Activated naive CD8-positive, alpha-beta T cell treated with anti-CD3 and anti-CD28 coated beads, Interleukin-2, amount 50 U/mL, for 24 hours (primary cell): ENCODE data around the gene EIF4A3.

Experiments used
- ATAC-seq: fragments of 150-1000 bp; cut with Tn5 transposase; one replicate; pipeline ENCODE4 v1.10.0; 2021
- DNase-seq: peaks from one replicate; pipeline ENCODE4 v3.0.0; 2021
- H3K27ac Mint-ChIP-seq: one replicate; pipeline ENCODE4 v1.8.0; 2021; ENCODE audit warnings: mild to moderate bottlenecking, mixed read lengths
- H3K27me3 Mint-ChIP-seq: one replicate; pipeline ENCODE4 v1.8.0; 2021; ENCODE audit warnings: mixed read lengths
- H3K36me3 Mint-ChIP-seq: one replicate; pipeline ENCODE4 v1.8.0; 2021; ENCODE audit warnings: low read depth, mixed read lengths
- H3K4me1 Mint-ChIP-seq: one replicate; pipeline ENCODE4 v1.8.0; 2021; ENCODE audit warnings: mixed read lengths
- H3K4me3 Mint-ChIP-seq: one replicate; pipeline ENCODE4 v1.8.0; 2021; ENCODE audit warnings: mild to moderate bottlenecking, moderate library complexity, mixed read lengths
- H3K9me3 Mint-ChIP-seq: one replicate; pipeline ENCODE4 v1.8.0; 2021; ENCODE audit warnings: mixed read lengths

The EIF4A3 gene

GRCh38 chr17:80132906-80133625, 13.9 kb downstream of the EIF4A3 start:
- ATAC-seq (no peak), DNase-seq (no peak)
- Mint-ChIP-seq H3K9me3 (no peaks in the 10 kb centered on the region), H3K4me3 (no peak overlapping the region), H3K27ac (peak overlapping the region; percentile 57), H3K36me3 (peaks cover 40% of the 10 kb centered on the region), H3K4me1 (no peaks in the 10 kb centered on the region), H3K27me3 (peaks cover 9% of the 10 kb centered on the region)

- Mint-ChIP-seq H3K4me3 (no peak overlapping the region), H3K9me3 (no peaks in the 10 kb centered on the region), H3K27ac (no peak overlapping the region), H3K36me3 (peaks cover 24% of the 10 kb centered on the region), H3K27me3 (peaks cover 16% of the 10 kb centered on the region), H3K4me1 (no peaks in the 10 kb centered on the region)
- no peak for ATAC-seq
- no peak for DNase-seq
Observed at GRCh38 chr17:80130992-80131391, 15.9 kb downstream of the EIF4A3 start.

DNA sequence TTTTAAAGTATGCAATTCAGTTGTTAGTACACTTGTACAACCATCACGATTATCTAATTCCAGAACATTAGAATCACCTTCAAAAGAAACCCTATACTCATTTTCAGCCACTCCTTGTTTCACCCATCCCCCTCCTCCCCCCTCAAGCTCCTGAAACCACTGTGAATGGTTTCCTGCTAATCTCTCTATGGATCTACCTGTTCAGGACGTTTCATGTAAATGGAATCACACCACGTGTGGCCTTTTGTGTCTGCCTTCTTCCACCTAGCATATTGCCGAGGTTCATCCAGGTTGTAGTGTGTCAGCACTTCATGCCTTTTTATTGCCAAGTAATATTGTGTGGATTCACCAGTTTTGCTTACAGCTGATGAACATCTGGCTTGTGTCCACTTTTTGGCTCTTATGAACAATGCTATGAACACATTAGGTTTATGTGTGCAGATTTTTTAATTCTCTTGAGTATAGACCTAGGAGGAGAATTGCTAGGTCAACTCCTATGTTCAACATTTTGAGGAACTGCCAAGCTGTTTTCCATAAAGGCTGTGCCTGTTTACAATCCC, 17.8 kb downstream of the EIF4A3 start:
- no peak for ATAC-seq
- Mint-ChIP-seq H3K9me3 (no peaks in the 10 kb centered on the region), H3K4me3 (no peak overlapping the region)

DNA sequence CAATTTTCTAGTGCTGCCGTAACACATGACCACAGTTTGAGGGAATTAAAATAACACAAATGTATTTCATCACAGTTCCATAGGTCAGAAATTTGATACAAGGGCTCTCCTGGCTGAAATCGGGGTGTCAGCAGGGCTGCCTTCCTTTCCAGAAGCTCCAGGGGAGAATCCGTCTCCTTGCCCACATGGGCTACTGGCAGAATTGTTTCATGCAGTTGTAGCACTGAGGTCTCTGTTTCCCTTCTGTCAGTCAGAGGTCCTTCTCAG, 20.5 kb downstream of the EIF4A3 start:
- ATAC-seq (no peak), DNase-seq (no peak)
- H3K27me3 Mint-ChIP-seq: peaks cover 21% of the 10 kb centered on the region
- H3K36me3 Mint-ChIP-seq: no peaks in the 10 kb centered on the region
- no peaks in the 10 kb centered on the region for H3K4me1 Mint-ChIP-seq
- no peaks in the 10 kb centered on the region for H3K9me3 Mint-ChIP-seq
- no peak overlapping the region for H3K27ac Mint-ChIP-seq
- H3K4me3 Mint-ChIP-seq: no peak overlapping the region

More for the DNA sequence above, 17.8 kb downstream of the EIF4A3 start:
- H3K36me3 Mint-ChIP-seq: peaks cover 14% of the 10 kb centered on the region
- DNase-seq: no peak
- H3K27me3 Mint-ChIP-seq: peaks cover 21% of the 10 kb centered on the region
- no peak overlapping the region for H3K27ac Mint-ChIP-seq
- no peaks in the 10 kb centered on the region for H3K4me1 Mint-ChIP-seq

GRCh38 chr17:80125656-80126448, 21.1 kb downstream of the EIF4A3 start:
- no peak overlapping the region for H3K27ac Mint-ChIP-seq
- no peaks in the 10 kb centered on the region for H3K9me3 Mint-ChIP-seq
- DNase-seq (no peak), ATAC-seq (no peak)
- no peaks in the 10 kb centered on the region for H3K4me1 Mint-ChIP-seq
- H3K4me3 Mint-ChIP-seq: no peak overlapping the region
- no peaks in the 10 kb centered on the region for H3K36me3 Mint-ChIP-seq
- peaks cover 21% of the 10 kb centered on the region for H3K27me3 Mint-ChIP-seq

DNA sequence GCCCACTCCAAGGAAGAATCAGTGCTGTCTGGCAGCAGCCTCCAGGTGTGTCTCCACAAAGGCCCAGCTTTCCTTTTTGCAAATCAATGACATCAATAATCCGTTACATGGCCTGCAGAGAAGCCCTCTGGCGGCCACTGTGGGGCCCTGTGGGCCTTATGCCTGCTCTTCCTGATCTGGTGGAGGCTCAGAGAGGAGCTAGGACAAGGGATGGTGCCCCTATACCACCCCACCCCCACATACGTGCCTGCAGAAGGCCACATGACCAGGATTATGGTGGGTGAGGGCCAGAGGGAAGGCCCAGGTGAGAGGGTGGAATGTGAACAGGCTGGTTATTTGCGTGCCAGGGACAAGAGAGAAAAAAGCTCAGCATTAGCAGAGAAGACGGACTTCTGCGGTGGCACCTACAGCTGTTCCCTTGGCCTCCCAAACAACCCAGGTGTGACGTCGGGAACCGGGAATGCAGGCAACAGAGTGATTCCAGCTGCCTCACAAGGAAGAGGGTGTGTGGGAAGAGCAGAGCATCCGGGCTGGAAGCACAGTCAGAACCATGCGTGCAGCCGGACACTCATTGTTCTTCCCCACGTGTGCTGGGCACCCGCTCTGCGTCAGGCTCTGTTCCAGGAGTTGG, 22.5 kb downstream of the EIF4A3 start:
- Mint-ChIP-seq H3K36me3 (no peaks in the 10 kb centered on the region), H3K9me3 (no peaks in the 10 kb centered on the region), H3K27me3 (peaks cover 19% of the 10 kb centered on the region), H3K4me3 (no peak overlapping the region), H3K4me1 (no peaks in the 10 kb centered on the region), H3K27ac (no peak overlapping the region)
- ATAC-seq (peak; percentile 36), DNase-seq (no peak)

- Mint-ChIP-seq H3K27ac (no peak overlapping the region), H3K27me3 (peaks cover 17% of the 10 kb centered on the region), H3K36me3 (no peaks in the 10 kb centered on the region), H3K4me1 (no peaks in the 10 kb centered on the region), H3K9me3 (no peaks in the 10 kb centered on the region), H3K4me3 (no peak overlapping the region)
- ATAC-seq (no peak), DNase-seq (no peak)
Observed at GRCh38 chr17:80123791-80124190, 23.1 kb downstream of the EIF4A3 start.

- no peak overlapping the region for H3K27ac Mint-ChIP-seq
Observed at GRCh38 chr17:80122926-80123505, 23.9 kb downstream of the EIF4A3 start.

DNA sequence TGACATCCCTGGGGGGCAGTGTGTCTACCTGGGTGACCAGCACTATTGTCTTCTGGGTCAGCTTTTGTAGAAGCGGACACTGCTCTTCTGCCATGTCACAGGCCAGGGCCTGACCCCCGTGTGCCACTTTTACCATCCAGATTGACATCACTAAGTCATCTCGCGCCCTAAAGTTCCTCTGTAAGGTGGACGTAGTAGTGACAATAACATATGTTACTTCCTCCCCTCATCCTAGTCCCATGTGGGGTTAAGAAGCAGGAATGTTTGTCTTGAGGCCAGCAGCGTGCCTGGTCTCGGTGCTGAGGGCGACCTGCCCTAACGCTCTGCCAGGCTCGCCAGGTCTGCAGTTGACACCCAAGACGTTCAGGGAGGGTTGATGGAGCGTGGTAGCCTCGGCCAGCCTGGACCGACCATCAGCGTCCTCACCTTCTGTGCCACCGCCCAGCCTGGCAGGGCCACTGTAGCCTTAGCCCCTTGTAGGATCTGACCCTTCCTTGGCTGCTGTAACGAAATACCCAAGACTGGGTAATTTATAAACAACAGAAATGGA, 24.8 kb downstream of the EIF4A3 start:
- H3K27me3 Mint-ChIP-seq: peaks cover 10% of the 10 kb centered on the region

More at GRCh38 chr17:80122926-80123505, 23.9 kb downstream of the EIF4A3 start:
- H3K9me3 Mint-ChIP-seq: no peaks in the 10 kb centered on the region
- no peaks in the 10 kb centered on the region for H3K36me3 Mint-ChIP-seq
- H3K4me3 Mint-ChIP-seq: no peak overlapping the region
- H3K4me1 Mint-ChIP-seq: no peaks in the 10 kb centered on the region
- DNase-seq (no peak), ATAC-seq (no peak)
- H3K27me3 Mint-ChIP-seq: peaks cover 11% of the 10 kb centered on the region

DNA sequence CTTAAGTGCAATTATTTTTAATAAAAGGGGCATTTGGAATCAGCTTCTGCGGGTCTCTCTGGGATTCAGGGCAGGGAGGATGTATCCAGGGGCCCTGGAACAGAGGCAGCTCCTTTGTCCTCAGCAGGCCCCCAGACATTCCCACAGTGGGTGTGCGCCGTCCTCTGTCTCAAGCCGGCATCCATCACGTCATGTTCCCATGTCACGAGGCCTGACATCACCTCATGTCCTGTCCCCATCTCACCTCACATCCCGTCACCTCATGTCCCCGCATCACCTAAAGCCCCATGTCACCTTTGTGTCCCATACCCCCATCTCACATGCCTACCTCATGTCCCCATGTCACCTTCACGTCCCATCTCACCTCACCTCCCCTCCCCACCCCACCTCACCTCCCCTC, 27.1 kb downstream of the EIF4A3 start:
- no peak for ATAC-seq
- no peak for DNase-seq
- no peak overlapping the region for H3K27ac Mint-ChIP-seq
- no peaks in the 10 kb centered on the region for H3K9me3 Mint-ChIP-seq
- no peaks in the 10 kb centered on the region for H3K4me1 Mint-ChIP-seq
- no peak overlapping the region for H3K4me3 Mint-ChIP-seq
- H3K36me3 Mint-ChIP-seq: peaks cover 5% of the 10 kb centered on the region
- no peaks in the 10 kb centered on the region for H3K27me3 Mint-ChIP-seq

More for the DNA sequence above, 24.8 kb downstream of the EIF4A3 start:
- ATAC-seq: no peak
- H3K36me3 Mint-ChIP-seq: no peaks in the 10 kb centered on the region
- DNase-seq: no peak
- no peaks in the 10 kb centered on the region for H3K4me1 Mint-ChIP-seq
- no peak overlapping the region for H3K27ac Mint-ChIP-seq
- no peak overlapping the region for H3K4me3 Mint-ChIP-seq
- H3K9me3 Mint-ChIP-seq: no peaks in the 10 kb centered on the region

DNA sequence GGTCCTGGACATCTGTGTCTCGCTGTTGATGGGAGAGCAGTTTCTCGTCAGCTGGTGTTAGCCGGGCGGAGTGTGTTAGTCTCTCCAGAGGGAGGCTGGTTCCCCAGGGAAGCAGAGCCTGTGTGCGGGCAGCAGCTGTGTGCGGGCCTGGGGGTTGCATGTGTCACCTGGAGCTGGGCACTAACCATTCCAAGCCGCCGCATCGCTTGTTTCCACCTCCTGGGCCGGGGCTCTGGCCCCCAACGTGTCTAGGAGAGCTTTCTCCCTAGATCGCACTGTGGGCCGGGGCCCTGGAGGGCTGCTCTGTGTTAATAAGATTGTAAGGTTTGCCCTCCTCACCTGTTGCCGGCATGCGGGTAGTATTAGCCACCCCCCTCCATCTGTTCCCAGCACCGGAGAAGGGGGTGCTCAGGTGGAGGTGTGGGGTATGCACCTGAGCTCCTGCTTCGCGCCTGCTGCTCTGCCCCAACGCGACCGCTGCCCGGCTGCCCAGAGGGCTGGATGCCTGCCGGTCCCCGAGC, 27.6 kb downstream of the EIF4A3 start:
- no peaks in the 10 kb centered on the region for H3K4me1 Mint-ChIP-seq
- H3K9me3 Mint-ChIP-seq: no peaks in the 10 kb centered on the region
- peaks cover 5% of the 10 kb centered on the region for H3K36me3 Mint-ChIP-seq
- H3K4me3 Mint-ChIP-seq: no peak overlapping the region
- ATAC-seq: no peak
- H3K27ac Mint-ChIP-seq: no peak overlapping the region
- H3K27me3 Mint-ChIP-seq: no peaks in the 10 kb centered on the region
- DNase-seq: no peak

DNA sequence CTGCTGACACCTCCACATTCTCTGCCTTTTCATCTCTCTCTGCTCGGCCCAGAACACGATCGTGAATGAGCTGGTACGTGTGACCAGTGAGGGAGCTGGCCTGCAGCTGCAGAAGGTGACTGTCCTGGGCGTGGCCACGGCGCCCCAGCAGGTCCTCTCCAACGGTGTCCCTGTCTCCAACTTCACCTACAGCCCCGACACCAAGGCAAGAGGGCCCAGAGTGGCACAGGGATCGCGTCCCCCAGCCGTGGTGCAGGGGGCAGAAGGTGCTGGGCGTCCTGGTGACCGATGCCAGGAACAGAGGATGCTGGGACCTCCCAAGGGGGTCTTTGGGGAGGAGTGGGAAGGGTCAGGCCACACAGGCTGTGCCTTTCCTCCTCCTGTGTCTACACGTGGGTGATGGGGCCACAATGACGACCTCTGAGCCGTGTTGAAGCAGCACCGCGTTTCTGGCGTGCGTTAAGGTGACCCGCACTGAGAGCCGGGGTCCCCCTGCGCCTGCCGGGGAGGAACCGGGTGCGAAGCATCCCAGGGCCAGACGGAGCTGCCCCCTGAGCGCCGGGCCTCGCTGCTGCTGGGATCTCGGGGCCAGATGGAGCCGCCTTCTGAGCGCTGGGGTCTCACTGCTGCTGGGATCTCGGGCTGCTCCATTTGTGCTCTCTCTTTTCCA, 28.2 kb downstream of the EIF4A3 start:
- Mint-ChIP-seq H3K27ac (no peak overlapping the region), H3K36me3 (peaks cover 5% of the 10 kb centered on the region), H3K27me3 (no peaks in the 10 kb centered on the region), H3K9me3 (no peaks in the 10 kb centered on the region), H3K4me3 (no peak overlapping the region), H3K4me1 (no peaks in the 10 kb centered on the region)
- DNase-seq (no peak), ATAC-seq (no peak)

GRCh38 chr17:80117491-80118401, 29.2 kb downstream of the EIF4A3 start:
- H3K27ac Mint-ChIP-seq: no peak overlapping the region
- ATAC-seq (no peak), DNase-seq (no peak)

More at GRCh38 chr17:80117491-80118401, 29.2 kb downstream of the EIF4A3 start:
- no peaks in the 10 kb centered on the region for H3K9me3 Mint-ChIP-seq
- no peaks in the 10 kb centered on the region for H3K27me3 Mint-ChIP-seq
- no peak overlapping the region for H3K4me3 Mint-ChIP-seq
- H3K4me1 Mint-ChIP-seq: no peaks in the 10 kb centered on the region
- H3K36me3 Mint-ChIP-seq: peaks cover 5% of the 10 kb centered on the region
